Measurements from ENCODE around the gene STAMBP. TPM values are rescaled to one million over a fixed set of nuclear protein-coding genes. Genes with fewer than 3 reads are reported as not detected.
"Not testable (repeated sequence)": the region's sequence is repeated elsewhere in the genome, so short reads cannot be mapped to it uniquely, and the experiment has no call there.

The STAMBP gene
- 10 to 100 TPM; 57.8 to 64.6 (median 61.6) TPM for polyA plus RNA-seq (ENCODE audit: insufficient read length in 4 of 4)

- DNase-seq (ENCODE audit: low read depth in 4 of 4, low spot score in 2 of 4) = peak; percentile 90 to 99 (median 94)
Measured at GRCh38 chr2:73828818-73829570, at the start of gene STAMBP. STAMBP (plus strand) TSS chr2:73828961; CDS start chr2:73830857, 1,896 bp downstream.

DNA sequence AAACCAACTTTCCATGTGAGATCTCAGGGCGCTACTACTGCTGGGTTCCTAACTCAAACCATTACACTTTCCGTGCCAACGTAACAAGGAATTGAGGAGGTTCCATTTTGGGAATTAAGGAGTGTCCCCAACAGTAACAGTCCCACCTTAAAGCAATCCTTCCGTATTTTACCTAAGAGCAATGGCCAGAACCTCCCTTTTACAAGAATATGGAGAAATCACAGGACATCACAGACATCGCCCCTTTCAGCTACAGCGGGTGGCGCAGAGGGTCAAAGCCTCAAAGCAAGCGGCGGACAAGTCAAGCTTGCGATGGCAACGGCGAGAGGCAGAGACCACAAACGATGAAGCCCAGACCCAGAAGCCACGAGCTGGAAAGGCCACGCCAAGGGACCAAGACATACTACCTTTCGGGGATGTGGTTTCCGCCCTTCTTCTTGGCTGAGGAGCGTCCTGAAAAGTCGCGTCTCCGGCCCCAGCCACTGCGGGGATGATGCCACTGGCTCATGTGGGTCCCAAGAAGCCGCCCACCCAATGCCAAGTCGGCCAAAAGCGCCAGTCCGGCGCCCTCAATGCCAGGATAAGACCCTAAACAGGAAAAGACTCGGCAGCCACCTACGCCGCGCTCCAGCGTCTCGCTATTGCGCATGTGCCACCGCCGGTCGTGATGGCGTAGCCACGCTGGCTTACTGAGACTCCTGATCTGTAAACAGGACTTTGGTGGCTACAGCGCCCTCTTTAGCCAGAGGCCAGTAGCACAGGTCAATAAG lies 49.1 kb upstream of the STAMBP start, which contains the start of gene DUSP11:
TSS of gene DUSP11 (minus strand) at position 637 of the 770 bp plus-strand sequence. CDS start at position 508, 129 bp downstream.
- peak; percentile 81 to 94 (median 83) for DNase-seq (ENCODE audit: low read depth in 4 of 4, low spot score in 2 of 4)

DNA sequence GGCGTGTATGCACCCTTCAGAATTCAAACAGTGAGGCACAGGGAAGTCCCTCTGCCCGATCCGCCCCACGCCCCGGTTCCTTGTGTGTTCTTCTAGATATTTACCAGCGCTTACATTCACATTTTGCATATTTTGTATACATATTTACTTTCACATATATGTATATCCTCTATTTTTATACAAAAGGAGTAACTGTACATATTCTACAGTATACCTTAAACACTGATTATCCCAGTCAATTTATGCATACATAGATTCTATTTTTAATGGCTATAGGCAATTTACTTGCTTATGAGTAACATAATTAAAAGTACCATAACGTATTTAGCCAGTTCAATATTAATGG lies 48.6 kb upstream of the STAMBP start:
- DNase-seq (ENCODE audit: low read depth in 4 of 4, low spot score in 2 of 4) = no peak

- DNase-seq (ENCODE audit: low read depth in 4 of 4, low spot score in 2 of 4) = not testable (repeated sequence)
Measured at GRCh38 chr2:73783402-73783801, 45.4 kb upstream of the STAMBP start.

GRCh38 chr2:73783883-73784282 lies 44.9 kb upstream of the STAMBP start, which contains the start of gene C2orf78:
C2orf78 (plus strand) TSS chr2:73784183; CDS start chr2:73784310, 127 bp downstream.
- DNase-seq (ENCODE audit: low read depth in 4 of 4, low spot score in 2 of 4) = not testable (repeated sequence)

GRCh38 chr2:73811878-73812277 lies 16.9 kb upstream of the STAMBP start:
- no peak for DNase-seq (ENCODE audit: low read depth in 4 of 4, low spot score in 2 of 4)

- no peak for DNase-seq (ENCODE audit: low read depth in 4 of 4, low spot score in 2 of 4)
Measured at GRCh38 chr2:73812635-73813034, 16.1 kb upstream of the STAMBP start.

DNA sequence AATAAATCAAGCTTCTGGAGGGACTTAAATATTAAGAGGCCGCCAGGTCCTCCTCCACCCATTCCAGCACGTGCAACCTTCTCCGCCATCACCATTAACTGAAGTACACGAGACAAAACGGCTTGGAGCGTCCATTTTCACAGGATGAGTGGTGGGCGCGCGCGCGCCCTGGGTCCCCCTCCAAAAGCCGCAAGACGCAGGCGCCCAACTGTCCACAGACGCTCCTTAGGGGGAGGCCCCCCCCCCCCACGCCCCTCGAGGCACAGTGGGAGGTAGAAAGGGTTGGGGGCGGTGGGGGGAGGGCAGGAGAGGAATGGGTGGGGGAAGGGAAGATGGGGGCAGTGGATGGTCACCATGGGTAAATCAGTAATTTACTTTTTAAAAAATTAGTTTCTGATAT lies 10.5 kb upstream of the STAMBP start:
- DNase-seq (ENCODE audit: low read depth in 4 of 4, low spot score in 2 of 4) = no peak

- no peak for DNase-seq (ENCODE audit: low read depth in 4 of 4, low spot score in 2 of 4)
Measured at GRCh38 chr2:73821227-73821626, 7.5 kb upstream of the STAMBP start.

- no peak for DNase-seq (ENCODE audit: low read depth in 4 of 4, low spot score in 2 of 4)
Measured at GRCh38 chr2:73821669-73822068, 7.1 kb upstream of the STAMBP start.

GRCh38 chr2:73822276-73822675 lies 6.5 kb upstream of the STAMBP start:
- no peak for DNase-seq (ENCODE audit: low read depth in 4 of 4, low spot score in 2 of 4)

DNA sequence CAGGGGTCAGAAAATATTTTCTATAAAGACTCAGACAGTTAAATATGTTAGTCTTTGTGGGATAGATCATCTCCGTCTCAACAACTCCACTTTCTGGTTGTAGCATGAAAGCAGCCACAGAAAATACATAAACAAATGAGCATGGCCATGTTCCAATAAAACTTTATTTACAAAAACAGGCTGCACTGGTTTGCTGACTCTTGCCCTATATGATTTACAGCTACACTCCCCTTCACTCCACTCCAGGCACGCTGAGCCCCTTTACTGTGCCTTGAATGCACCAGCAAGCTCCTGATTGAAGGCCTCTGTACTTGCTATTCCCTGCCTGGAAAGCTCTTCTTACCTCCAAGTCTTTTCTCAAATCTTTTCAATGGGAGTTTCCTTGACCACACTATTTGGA lies 5.8 kb upstream of the STAMBP start:
- DNase-seq (ENCODE audit: low read depth in 4 of 4, low spot score in 2 of 4) = no peak

DNA sequence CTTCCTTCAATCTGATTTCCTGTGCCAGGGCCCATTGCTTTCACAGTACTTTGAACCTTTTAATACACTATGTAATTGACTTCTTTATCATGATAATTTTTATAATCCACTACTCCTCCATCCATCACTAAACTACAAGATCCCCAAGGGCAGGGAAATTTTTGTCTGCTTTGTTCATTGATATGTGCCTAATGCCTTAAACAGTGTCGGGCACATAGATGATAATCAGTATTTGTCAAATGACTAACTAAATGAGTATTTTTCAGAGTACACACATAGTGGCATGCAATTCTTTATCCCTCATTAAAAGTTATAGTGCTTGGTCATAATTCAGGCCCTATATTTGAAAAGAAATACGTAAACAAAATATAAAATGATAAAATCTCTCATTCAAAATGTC lies 5.3 kb upstream of the STAMBP start:
- DNase-seq (ENCODE audit: low read depth in 4 of 4, low spot score in 2 of 4) = no peak

DNA sequence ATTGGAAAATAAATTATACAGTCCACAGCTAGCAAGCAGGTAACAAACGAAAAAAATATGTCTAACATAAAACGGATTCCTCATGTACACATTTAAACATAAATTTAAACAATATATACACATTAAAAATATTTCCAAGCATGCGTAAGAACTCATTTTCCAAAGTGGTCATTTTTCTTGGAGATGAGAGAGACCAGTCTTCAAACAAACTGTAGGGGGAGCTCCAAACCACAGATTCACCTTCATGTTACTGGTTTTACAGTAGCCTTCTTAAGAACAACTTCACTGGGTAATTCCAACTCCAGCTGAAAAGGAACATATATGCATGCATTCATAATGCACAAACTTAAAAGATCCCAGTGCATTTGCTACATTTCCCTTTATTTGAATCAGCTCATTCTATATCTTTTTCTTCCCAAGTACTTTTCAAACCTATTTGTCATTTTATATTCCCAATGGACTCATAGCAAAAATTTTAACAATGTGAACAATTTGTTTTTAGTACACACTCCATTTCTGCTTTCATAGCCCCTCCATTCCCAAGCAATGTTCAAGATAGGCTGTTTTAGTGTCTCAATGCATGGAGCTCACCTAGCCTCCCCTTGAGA lies 4.7 kb upstream of the STAMBP start:
- DNase-seq (ENCODE audit: low read depth in 4 of 4, low spot score in 2 of 4) = peak in 3 of 4 donors; percentile 26 to 72 (median 61)

GRCh38 chr2:73825408-73825807 lies 3.4 kb upstream of the STAMBP start:
- no peak for DNase-seq (ENCODE audit: low read depth in 4 of 4, low spot score in 2 of 4)

GRCh38 chr2:73827018-73827417 lies 1.7 kb upstream of the STAMBP start:
- no peak for DNase-seq (ENCODE audit: low read depth in 4 of 4, low spot score in 2 of 4)

- no peak for DNase-seq (ENCODE audit: low read depth in 4 of 4, low spot score in 2 of 4)
Measured at GRCh38 chr2:73827660-73828388, 937 bp upstream of the STAMBP start.

GRCh38 chr2:73828389-73828817 lies 358 bp upstream of the STAMBP start:
- DNase-seq (ENCODE audit: low read depth in 4 of 4, low spot score in 2 of 4) = no peak

- no peak for DNase-seq (ENCODE audit: low read depth in 4 of 4, low spot score in 2 of 4)
Measured at GRCh38 chr2:73830871-73831401, 2.2 kb downstream of the STAMBP start.

GRCh38 chr2:73832930-73833329 lies 4.2 kb downstream of the STAMBP start:
- DNase-seq (ENCODE audit: low read depth in 4 of 4, low spot score in 2 of 4) = no peak

All from left renal cortex interstitium (tissue), 4 donors.